Mesothelial cell of epicardium (in vitro differentiated cells): Measurements from ENCODE around the gene ITM2C. TPM values are rescaled to one million over a fixed set of nuclear protein-coding genes. Genes with fewer than 3 reads are reported as not detected.

Source experiments
- DNase-seq, 2 experiments: peaks; one replicate each; pipeline ENCODE4 v3.0.0; 2021; ENCODE audit warnings: low spot score in 2 of 2; ENCODE audit not compliant: unreplicated experiment in 2 of 2
- H3K27ac Mint-ChIP-seq: 2 replicates; pipeline ENCODE4 v1.8.0; 2021; ENCODE audit warnings: mixed read lengths
- H3K27me3 Mint-ChIP-seq: 2 replicates; pipeline ENCODE4 v1.8.0; 2021; ENCODE audit warnings: low read depth, mixed read lengths
- H3K36me3 Mint-ChIP-seq: 2 replicates; pipeline ENCODE4 v1.8.0; 2021; ENCODE audit warnings: mixed read lengths
- H3K4me1 Mint-ChIP-seq: 2 replicates; pipeline ENCODE4 v1.8.0; 2021; ENCODE audit warnings: mixed read lengths
- H3K4me3 Mint-ChIP-seq: 2 replicates; pipeline ENCODE4 v1.8.0; 2021; ENCODE audit warnings: mild to moderate bottlenecking, moderate library complexity, mixed read lengths
- H3K9me3 Mint-ChIP-seq: 2 replicates; pipeline ENCODE4 v1.8.0; 2021; ENCODE audit warnings: mixed read lengths
- total RNA-seq: library from RNA; stranded (reverse); gene quantifications from 3 replicates; pipeline ENCODE4 v1.2.1, GENCODE V29; 2021
- TF ChIP-seq, protein P1 (sequence below): fragments of 200-600 bp; sonication (generic); IDR thresholded peaks from one replicate; pipeline ENCODE4 v1.5.0; 2021; ENCODE audit warnings: antibody characterized with exemption; ENCODE audit not compliant: unreplicated experiment

ITM2C gene
- total RNA-seq, 1 donor from 2014 or later, result 270 TPM

DNA sequence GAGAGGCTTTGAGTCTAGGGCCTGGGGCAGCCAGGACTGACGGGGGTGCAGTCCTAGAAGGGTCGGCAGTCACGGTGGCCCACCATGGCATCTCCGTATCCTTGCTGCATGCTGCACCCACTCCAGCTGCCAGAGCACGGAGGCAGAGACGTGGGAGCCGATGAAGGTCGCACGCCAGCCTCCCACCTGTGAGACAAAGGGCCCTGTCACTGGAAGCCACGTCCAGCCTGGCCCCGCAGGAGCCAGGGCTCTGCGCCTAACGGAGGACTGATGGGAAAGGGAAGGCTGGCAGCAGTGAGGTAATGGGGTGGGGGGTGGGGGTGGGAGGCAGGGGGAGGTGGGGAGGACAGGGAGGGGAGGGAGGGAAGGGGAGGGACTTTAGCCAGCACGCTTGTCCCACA is 21.9 kb downstream of the ITM2C start:
- Mint-ChIP-seq H3K4me1 (peaks cover 10% of the 10 kb centered on the region), H3K4me3 (no peak overlapping the region), H3K27ac (no peak overlapping the region), H3K27me3 (peaks cover 2% of the 10 kb centered on the region), H3K9me3 (no peaks in the 10 kb centered on the region), H3K36me3 (peaks cover 4% of the 10 kb centered on the region)
- no peak for DNase-seq
- TF ChIP-seq, protein P1, sequence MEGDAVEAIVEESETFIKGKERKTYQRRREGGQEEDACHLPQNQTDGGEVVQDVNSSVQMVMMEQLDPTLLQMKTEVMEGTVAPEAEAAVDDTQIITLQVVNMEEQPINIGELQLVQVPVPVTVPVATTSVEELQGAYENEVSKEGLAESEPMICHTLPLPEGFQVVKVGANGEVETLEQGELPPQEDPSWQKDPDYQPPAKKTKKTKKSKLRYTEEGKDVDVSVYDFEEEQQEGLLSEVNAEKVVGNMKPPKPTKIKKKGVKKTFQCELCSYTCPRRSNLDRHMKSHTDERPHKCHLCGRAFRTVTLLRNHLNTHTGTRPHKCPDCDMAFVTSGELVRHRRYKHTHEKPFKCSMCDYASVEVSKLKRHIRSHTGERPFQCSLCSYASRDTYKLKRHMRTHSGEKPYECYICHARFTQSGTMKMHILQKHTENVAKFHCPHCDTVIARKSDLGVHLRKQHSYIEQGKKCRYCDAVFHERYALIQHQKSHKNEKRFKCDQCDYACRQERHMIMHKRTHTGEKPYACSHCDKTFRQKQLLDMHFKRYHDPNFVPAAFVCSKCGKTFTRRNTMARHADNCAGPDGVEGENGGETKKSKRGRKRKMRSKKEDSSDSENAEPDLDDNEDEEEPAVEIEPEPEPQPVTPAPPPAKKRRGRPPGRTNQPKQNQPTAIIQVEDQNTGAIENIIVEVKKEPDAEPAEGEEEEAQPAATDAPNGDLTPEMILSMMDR, result no peak

DNA sequence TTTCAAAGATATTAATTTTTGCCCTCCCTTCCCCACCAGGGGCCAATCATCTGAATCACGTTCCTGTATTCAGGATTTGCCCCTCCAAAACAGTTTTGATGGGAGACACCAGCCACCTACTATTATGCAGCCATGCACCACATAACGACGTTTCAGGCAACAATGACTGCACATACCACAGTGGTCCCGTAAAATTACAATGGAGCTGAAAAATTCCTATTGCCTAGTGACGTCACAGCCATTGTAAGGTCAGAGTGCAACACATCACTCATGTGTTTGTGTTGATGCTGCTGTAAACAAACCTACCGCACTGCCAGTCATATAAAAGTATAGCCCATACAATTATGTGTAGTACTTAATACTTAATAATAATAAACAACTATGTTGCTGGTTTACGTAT is 22.6 kb downstream of the ITM2C start:
- H3K27ac Mint-ChIP-seq, result no peak overlapping the region

DNA sequence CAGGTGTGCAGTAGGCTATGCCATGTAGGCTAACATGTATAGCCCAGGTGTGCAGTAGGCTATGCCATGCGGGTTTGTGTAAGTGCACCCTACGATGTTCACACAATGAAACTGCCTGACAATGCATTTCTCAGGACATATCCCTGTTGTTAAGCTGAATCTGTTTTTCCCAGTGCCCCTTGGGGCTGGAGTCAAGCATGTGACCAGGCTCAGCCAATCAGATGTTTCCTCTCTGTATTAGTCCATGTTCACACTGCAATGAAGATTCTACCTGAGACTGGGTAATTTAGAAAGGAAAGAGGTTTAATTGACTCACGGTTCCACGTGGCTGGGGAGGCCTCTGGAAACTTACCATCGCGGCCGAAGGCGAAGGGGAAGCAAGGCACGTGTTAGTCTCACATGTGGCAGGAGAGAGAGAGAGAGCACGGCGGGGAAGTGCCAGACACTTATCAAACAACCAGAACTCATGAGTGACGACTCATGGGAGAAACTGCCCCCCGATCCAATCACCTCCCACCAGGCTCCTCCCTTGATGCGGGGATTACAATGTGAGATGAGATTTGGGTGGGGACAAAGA is 24.2 kb downstream of the ITM2C start:
- DNase-seq, result no peak
- TF ChIP-seq, protein P1, result no peak
- Mint-ChIP-seq H3K9me3 (no peaks in the 10 kb centered on the region), H3K4me3 (no peak overlapping the region), H3K27ac (no peak overlapping the region), H3K36me3 (no peaks in the 10 kb centered on the region), H3K4me1 (peaks cover 10% of the 10 kb centered on the region), H3K27me3 (peaks cover 6% of the 10 kb centered on the region)

More for the DNA sequence above, 22.6 kb downstream of the ITM2C start:
- TF ChIP-seq, protein P1, result no peak
- no peaks in the 10 kb centered on the region for H3K9me3 Mint-ChIP-seq
- H3K4me1 Mint-ChIP-seq, result peaks cover 10% of the 10 kb centered on the region
- no peak overlapping the region for H3K4me3 Mint-ChIP-seq
- peaks cover 5% of the 10 kb centered on the region for H3K27me3 Mint-ChIP-seq
- DNase-seq, result no peak
- no peaks in the 10 kb centered on the region for H3K36me3 Mint-ChIP-seq

DNA sequence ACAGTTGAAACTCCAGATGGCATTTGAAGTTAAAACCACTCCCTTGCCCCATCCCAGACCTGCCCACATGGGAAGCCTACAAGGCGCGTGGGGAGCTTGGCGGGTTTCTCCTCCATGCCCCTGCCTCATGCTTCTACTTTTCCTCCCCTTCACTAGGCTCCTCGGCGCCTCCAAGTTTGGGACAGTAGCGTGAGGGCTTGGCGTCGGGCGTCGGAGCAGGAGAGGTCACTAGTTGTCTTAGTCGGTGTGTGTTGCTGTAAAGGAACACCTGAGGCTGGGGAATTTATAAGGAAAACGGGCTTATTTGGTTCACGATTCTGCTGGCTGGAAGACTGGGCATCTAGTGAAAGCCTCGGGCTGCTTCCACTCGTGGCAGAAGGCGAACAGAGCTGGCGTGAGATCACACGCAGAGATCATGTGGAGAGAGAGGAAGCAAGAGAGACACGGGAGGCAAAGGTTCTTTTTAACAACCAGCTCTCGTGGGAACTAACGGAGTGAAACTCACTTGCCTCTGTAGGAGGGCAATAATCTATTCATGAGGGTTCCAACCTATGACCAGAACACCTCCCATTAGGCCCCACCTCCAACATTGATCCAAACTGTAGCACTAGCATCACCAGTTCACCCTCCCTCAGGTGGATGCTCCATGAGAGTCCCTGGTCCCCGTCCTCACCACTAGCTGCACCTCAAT is 25.3 kb downstream of the ITM2C start:
- Mint-ChIP-seq H3K27me3 (peaks cover 6% of the 10 kb centered on the region), H3K4me1 (peaks cover 10% of the 10 kb centered on the region), H3K36me3 (no peaks in the 10 kb centered on the region), H3K9me3 (no peaks in the 10 kb centered on the region), H3K27ac (no peak overlapping the region), H3K4me3 (no peak overlapping the region)
- no peak for DNase-seq
- TF ChIP-seq, protein P1, result no peak

DNA sequence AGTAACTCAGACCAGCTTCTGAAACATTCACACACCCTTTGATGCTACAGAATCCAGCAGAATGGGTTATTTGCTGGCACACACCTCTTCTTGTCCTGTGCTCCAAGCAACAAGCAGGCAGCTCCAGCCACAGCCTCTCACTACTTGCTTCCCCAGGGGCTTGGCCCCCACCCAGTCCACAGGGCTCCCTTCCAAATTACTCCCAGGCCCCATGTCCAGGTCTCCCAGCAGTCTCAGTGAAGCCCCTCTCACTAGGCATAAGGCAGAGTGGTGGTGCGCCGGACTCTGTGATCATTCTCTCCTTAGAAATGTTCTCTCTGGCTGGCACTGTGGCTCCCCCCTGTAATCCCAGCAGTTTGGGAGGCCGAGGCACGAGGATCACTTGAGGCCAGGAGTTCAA is 25.9 kb downstream of the ITM2C start:
- DNase-seq, result no peak
- Mint-ChIP-seq H3K4me3 (no peak overlapping the region), H3K4me1 (peaks cover 8% of the 10 kb centered on the region), H3K9me3 (no peaks in the 10 kb centered on the region), H3K36me3 (no peaks in the 10 kb centered on the region), H3K27me3 (peaks cover 6% of the 10 kb centered on the region), H3K27ac (no peak overlapping the region)
- TF ChIP-seq, protein P1, result no peak
